IPS-18c (cell line): ENCODE data around the gene FIGLA.
"Not testable (repeated sequence)": the region's sequence is repeated elsewhere in the genome, so short reads cannot be mapped to it uniquely, and the experiment has no call there.

ENCODE experiments used
- H3K4me3 ChIP-seq: 2 replicates; pipeline ENCODE4 v1.7.0; 2013; ENCODE audit warnings: low read depth, mild to moderate bottlenecking, low read length, moderate library complexity; ENCODE audit not compliant: insufficient read depth
- H3K9me3 ChIP-seq: one replicate; pipeline ENCODE4 v1.6.1; 2013; ENCODE audit warnings: mild to moderate bottlenecking, low read length, moderate library complexity; ENCODE audit not compliant: control insufficient read depth, insufficient read depth

FIGLA gene

DNA sequence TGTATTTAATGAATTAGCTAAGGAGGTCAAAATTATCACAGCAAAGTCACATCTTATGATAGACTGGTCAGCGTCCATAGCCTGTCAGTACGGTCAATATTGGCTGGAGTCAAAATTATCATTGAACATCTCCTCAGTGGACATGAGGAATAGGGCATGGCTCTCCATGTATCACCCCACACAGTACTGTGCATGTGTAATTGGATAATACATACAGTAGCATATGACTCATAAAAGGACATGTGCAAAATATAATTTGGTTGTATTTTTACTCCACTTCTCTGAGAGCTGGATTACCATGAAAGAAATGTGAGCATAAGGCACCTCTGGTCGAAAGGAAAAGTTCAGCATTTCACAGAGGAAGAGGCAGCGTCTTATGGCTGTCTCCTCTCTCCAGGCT lies 47.4 kb downstream of the FIGLA start:
- no peaks in the 10 kb centered on the region for H3K9me3 ChIP-seq
- H3K4me3 ChIP-seq, result no peak overlapping the region

DNA sequence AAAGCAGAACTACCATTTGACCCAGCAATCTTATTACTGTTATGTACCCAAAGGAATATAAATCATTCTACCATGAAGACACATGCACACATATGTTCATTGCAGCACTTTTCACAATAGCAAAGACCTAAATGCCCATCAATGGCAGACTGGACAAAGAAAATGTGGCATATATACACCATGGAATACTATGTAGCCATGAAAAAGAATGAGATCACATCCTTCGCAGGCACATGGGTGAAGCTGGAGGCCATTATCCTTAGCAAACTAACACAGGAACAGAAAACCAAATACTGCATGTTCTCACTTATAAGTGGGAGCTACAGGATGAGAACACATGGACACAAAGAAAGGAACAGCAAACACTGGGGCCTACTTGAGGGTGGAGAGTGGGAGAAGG lies 51.0 kb downstream of the FIGLA start:
- H3K4me3 ChIP-seq, H3K9me3 ChIP-seq: not testable (repeated sequence)

DNA sequence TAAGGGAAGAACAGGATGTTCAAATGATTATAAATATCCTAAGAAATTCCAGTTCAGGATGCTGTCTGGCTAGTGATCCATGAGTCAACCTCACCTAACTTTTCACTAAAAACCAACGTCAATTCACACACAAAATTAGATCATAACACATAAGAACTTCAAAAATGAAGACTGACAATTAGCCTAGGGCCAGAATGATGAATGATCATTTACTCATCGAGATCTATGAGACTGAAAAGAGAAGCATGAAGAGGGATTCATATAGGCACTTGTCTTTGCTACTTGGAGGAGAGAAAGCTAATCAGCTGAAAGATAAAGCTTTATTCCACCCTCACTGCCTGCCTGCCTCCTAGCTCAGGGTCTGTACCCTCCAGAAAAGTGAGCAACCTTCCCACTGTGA lies 52.3 kb downstream of the FIGLA start:
- Histone ChIP-seq H3K4me3 (no peak overlapping the region), H3K9me3 (no peaks in the 10 kb centered on the region)

DNA sequence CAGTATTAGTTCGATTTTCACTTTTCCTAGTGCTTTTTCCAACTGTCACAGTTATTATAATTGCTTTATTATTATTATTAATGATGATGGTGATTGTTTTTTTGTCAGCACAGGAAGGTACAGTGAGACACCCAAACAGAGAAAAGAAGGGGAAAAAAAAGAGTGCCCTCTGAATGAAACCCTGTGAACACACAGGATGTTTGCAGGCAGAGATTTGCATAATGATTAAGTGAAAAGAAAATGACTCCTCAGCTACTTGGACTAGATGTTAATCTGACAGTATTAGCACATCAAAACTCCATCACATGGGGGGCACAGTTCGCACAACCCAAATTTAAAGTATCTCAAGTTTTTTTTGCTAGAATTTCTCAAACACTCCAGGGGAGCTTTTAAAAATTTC lies 55.4 kb downstream of the FIGLA start:
- Histone ChIP-seq H3K4me3 (no peak overlapping the region), H3K9me3 (no peaks in the 10 kb centered on the region)

DNA sequence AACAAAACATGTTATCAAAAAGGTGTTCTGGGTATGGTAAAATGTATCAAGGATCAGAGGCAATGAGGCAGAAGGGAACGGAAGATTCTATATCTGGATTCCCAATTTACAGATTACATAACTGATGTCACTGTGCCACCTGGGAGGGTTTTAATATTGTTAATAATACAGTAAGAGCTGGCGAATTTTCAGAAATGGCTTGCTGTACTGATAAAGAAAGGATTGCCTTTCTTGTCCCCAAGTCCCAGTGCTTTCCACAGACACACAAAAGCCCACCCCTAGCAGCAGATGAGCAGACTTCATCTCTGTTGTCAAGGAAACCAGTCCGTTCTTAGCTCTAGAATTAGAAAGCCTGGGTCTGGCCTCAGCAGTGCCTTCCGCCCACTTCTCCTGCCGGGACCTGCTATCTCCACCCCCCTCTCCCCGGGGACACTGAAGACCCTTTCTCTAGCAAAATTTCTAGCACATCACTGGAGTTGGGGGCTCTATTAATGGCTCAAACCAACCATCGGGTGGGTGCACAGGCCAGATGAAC lies 56.7 kb downstream of the FIGLA start:
- H3K9me3 ChIP-seq, result no peaks in the 10 kb centered on the region
- no peak overlapping the region for H3K4me3 ChIP-seq

DNA sequence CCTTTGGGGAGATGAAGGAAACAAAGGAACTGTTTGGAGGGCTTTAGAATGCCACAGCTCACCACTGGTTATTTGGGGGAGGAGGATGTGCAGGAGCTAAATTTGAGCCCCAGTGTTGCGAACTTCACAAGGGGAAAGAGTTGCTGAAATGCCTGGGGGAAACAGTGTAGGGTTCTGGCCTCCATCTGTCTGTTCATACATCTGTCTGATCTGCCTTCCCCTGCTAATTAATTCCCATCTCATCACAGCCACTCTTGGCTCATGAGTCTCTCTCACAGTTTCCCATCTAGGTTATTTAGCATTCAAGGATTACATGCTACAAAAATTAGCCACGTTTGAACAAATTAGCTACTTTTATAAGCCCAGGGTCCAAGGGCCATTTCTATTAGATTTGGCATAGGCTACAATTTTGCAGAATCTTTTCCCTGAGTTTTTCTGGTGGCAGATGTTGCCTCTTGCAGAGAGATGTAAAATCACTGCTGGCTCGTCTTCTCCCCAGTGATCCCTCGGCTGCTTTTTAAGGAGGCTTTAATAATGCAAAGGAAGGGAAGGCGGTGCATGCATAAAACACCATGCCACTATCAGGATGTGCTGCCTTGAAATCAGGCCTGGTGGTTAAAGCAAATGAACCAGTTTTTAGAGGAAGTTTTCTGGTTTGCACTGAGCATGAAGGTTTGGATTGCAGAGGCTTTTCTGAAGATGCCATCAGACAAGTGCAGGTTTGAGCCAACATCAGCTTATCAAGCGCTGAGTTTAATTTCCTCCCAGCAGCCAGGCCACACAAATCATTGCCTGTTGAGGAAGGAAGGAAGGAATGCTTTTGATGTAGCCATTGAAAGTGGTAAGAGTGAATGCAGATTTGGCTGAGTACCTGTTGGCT lies 57.4 kb downstream of the FIGLA start:
- Histone ChIP-seq H3K4me3 (no peak overlapping the region), H3K9me3 (no peaks in the 10 kb centered on the region)

DNA sequence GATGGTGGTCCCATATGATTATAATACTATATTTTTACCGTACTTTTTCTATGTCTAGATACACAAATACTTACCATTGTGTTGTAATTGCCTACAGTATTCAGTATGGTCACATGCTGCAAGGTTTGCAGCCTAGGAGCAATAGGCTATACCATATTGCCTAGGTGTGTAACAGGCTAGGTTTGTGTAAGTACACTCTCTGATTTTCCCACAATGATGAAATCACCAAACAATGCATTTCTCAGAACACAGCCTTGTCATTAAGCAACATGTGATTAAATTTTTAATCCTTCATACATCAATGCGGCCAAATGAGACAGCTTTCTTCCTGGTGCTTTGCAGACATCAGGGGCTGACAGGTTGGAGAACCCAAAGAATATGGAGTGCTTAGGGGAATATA lies 59.7 kb downstream of the FIGLA start:
- Histone ChIP-seq H3K9me3 (peaks cover 2% of the 10 kb centered on the region), H3K4me3 (no peak overlapping the region)

DNA sequence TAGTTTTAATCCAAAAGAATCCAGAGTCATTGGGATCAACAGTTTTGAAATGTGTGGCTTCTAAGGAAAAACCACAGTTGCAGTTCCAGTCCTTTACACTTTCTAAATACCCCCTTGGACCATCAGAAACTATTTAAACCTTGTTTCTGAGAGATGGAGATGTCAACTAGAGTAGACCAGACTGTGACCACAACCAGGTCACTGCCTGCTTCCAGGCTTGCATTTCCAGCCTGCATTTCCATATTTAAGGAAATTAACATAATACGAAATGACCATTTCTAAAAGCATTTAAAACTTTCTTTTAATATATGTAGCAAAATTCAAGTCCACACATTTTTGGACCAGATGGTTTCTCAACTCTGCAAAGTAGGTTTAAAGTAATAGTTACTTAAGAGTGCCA lies 60.8 kb downstream of the FIGLA start:
- H3K9me3 ChIP-seq, result peaks cover 2% of the 10 kb centered on the region

DNA sequence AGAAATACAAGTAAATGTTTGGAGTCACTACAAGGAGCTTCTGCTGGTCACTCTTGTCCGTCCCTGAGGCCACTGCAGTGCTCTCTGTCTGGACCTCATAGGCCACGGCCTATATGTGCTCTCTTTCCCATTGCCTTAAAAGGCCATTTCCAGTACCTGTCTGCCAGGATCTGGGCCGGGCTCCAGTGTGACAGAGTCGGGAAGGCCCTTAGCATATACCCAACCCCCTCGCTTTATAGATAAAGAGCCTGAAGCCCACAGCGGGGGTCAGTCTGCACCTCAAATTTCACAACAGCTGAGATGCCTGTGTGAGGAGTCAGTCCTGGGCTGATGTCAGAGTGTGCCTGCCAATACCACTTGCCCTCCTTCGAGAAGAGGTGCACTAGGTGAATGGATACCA lies 62.3 kb downstream of the FIGLA start:
- Histone ChIP-seq H3K4me3 (no peak overlapping the region; the same call in 1 of the 2 replicates), H3K9me3 (peaks cover 2% of the 10 kb centered on the region)

More for the DNA sequence above, 60.8 kb downstream of the FIGLA start:
- no peak overlapping the region for H3K4me3 ChIP-seq
